GM18517 (cell line): ENCODE results near the gene CHD8.
"Not testable (repeated sequence)": the region's sequence is repeated elsewhere in the genome, so short reads cannot be mapped to it uniquely, and the experiment has no call there.

ENCODE experiments used
- ATAC-seq: cut with Tn5 transposase; IDR thresholded peaks from one replicate; pipeline ENCODE4 v1.9.1; 2021; ENCODE audit warnings: mild to moderate bottlenecking, moderate library complexity; ENCODE audit not compliant: unreplicated experiment

CHD8 gene

DNA sequence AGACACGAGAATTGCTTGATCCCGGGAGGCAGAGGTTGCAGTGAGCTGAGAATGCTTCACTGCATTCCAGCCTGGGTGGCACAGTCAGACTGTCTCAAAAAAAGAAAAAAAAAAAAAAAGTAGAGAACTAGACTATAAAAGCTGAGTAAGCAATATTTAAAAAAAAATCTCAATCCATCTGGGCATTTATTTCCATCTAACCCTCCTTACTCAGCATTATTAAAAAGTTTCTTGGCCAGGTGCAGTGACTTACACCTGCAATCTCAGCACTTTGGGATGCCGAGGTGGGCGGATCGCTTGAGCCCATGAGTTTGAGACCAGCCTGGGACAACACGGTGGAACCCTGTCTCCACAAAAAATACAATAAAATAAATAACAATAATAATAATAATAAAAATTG lies 76.6 kb downstream of the CHD8 start:
- no peak for ATAC-seq

DNA sequence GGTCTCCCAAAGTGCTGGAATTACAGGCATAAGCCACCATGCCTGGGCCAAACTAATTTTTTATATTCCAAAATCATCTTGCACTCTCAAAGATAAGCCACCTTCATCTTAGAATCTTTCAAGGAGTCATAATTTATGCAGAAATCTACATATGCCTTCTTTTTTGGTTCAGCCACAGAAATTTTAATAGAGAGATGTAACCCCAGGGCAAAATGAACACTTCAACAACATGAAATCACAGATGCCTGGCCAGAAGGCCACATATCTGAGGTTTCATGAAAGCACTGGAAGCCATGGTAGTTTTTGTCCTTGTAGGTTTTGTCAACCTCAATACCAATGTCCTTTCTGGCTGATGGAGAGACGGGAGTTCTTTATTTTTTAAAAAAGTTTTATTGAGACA lies 81.9 kb downstream of the CHD8 start:
- no peak for ATAC-seq

DNA sequence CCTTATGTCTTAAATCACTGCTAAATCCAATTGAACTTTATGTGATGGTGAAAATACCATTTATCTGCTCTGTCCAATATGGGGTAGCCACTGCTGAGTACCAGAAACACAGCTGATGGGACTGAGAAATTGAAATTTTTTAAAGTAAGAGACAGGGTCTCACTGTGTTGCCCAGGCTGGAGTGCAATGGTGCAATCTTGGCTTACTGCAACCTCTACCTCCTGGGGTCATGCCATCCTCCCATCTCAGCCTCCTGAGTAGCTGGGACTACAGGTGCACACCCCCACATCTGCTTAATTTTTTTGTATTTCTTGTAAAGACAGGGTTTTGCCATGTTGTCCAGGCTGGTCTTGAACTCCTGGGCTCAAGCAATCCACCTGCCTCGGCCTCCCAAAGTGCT lies 83.1 kb downstream of the CHD8 start:
- ATAC-seq: not testable (repeated sequence)

DNA sequence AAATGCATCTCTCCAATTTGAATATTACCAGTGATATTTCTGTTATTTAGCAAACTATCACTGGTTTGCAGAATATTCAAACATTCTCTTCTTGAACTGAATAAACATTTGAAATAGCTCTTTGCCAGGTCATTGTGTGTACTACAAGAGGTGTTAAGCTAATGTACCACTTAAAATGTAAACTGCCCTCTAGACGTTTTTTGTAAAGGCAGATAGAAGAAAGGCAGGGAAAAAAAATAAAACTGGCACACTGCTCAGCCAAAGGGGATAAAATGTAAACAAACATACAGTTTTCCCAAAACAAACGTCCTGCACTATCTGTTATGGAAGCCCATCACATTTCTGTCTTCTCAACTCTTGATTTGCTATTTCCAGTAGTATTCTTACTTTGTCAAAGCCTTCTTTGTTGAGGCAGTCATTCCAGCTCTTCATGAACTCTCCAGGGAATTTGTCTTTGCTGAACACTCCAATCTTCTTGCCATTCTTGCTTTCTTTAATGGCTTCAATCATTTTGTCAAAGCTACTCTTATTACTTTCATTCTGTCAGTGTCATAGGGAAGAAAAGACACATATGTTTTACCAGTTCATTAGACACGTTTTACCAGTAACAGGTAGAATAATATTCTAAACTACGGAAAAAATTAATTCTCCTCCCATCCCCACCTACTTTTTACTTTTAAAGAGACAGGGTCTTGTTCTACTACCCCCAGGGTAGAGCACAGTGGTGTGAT lies 85.8 kb downstream of the CHD8 start:
- no peak for ATAC-seq

DNA sequence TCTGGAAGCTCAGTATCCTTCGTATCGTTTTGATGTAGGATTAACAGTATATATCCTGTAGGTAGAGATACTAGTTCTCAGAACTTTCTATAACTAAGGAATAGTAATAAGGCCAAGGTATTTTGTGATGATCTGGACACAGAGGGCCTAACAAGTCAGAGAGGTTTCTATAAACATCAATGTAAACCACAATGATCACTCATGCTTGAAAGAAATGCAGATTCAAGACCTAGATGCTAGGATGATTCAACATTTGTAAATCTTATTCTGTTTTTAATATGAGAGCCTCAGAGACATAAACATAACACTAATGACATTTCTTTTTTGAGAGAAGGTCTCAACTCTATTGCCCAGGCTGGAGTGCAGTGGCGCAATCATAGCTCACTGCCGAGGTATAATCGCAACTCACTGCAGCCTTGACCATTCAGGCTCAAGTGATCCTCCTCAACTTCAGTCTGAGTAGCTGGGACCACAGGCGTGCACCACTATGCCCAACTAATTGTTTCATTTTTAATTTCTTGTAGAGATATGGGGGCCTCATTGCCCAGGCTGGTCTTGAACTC lies 88.3 kb downstream of the CHD8 start:
- no peak for ATAC-seq

DNA sequence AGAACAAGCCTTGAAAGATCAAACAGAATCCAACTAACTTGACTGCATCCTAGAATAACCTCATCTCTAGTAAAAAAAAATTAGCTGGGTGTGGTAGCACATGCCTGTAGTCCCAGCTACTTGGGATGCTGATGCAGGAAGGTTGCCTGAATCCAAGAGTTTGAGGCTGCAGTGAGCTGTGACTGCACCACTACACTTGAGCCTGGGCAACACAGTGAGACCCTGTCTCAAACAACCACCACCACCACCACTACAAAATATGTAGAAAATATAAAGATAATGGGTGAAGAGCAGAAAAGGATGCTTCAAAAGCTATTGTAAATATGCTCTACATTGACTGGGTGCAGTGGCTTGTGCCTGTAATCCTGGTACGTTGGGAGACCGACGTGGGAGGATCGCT lies 99.4 kb downstream of the CHD8 start:
- ATAC-seq: no peak

DNA sequence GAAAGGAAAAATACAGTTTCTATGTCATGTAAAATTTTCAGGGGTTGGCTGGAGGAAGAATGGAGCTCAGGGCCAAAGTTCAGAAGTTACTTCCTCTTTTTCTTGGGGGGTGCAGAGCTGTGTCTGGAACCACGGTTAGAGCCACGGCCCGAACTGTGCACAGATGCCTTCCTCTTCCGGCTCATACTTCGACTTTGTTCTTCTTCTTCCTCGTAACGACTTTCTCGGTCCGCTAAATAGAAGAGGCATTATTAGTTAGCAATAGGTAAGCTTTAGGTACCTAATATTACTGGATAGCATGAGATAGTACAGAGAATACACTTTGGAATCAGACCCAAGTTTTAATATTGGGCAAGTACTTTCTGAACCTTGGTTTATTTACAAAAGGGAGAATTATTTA lies 103.3 kb downstream of the CHD8 start:
- ATAC-seq: peak; percentile 51

DNA sequence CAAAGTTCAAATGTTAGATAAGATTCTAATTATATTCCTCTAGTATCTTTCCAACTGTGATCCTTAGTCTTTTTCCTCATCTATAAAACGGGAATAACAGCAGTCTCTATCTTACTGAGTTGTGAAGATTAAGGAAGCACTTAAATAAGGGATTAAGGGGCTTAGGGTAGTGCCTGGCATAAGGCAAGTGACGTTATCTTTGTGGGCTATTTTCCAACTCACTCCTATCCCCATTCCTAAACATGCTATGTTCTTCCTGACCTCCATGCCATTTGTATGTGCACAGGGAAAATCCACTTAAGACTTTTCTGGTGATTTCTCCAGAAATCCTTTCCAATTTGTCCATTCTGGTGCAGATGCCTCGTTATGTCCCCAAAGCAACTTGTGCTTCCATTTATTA lies 105.4 kb downstream of the CHD8 start:
- no peak for ATAC-seq

DNA sequence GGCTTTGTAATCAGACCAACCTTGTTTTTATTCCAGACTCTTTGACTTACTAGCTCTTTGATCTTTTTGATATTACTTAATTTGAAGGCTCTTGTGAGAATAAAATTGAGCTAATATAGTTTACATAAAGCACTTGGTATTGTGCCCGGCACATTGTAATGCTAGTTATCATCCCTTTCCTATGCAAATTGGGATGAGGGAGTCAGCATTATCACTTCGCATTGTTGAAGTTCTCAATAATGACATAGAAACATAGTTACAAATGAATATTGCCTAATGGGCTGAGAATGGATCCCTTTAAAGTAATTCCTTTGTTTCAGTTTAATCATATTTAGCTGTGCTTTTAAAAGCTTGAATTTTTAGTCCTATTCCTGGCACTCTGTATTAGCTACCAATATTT lies 108.7 kb downstream of the CHD8 start:
- ATAC-seq: no peak

DNA sequence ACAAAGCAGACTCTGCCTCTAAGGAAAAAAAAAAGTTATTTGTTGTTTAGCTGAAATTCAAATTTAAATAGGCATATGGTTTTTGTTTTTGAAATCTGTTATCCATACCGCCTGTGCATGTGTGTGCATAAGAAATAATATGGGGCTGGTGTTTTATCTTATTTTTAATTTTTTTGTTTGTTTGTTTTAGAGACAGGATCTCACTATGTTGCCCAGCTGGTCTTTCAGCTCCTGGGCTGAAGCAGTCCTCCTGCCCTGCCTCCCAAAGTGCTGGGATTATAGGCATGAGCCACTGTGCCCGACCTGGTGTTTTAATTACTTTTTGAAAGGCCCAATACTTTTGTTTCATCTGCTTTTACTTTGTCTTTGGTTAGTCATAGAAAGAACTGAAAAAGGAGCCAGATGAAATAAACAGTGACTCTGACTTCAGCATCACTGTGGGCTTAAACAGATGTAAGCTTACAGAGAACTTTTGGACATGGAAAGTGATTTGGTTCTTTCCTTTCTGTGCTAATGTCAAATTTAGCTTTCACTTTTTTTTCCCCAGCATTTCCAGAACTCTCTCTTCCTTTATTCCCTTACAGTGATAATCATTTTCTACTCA lies 109.3 kb downstream of the CHD8 start:
- ATAC-seq: no peak

DNA sequence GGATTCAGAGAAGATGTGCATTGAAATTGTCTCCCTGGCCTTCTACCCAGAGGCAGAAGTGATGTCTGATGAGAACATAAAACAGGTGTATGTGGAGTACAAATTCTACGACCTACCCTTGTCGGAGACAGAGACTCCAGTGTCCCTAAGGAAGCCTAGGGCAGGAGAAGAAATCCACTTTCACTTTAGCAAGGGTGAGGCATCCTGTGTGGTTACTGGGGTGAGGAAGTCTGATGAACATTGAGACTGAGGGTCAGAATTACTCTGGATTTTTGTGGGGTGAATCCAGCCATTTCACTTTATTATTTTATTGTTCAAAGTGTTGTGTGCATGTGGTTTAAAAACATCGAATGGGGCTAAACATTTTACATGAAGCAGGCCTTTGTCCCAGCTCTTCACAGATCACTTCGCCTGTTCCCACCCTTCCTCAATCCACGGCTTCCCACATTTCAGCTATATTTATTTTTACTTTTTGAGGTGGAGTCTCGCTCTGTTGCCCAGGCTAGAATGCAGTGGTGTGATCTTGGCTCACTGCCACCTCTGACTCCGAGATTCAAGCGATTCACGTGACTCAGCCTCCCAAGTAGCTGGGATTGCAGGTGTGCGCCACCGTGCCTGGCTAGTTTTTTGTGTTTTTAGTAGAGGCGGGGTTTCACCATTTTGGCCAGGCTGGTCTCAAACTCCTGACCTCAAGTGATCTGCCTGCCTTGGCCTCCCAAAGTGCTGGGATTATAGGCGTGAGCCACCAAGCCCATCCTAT lies 112.7 kb downstream of the CHD8 start:
- ATAC-seq: no peak
